ENCODE measurements around the gene CFAP74. TPM values are rescaled to one million over a fixed set of nuclear protein-coding genes. Genes with fewer than 3 reads are reported as not detected.

Gene CFAP74
- total and polyA plus RNA-seq, 7 donors, result 0.03 to 0.27 TPM; not detected in 5

GRCh38 chr1:1914101-1914970 is 89.2 kb downstream of the CFAP74 start:
- no peak for TF ChIP-seq POLR2A (IDR thresholded peaks at IDR 0.05)
- TF ChIP-seq EP300 (IDR thresholded peaks at IDR 0.05), result no peak
- TF ChIP-seq CTCF (IDR thresholded peaks at IDR 0.05), result no peak
- no peak for TF ChIP-seq POLR2AphosphoS5 (IDR thresholded peaks at IDR 0.05)
- H3K36me3 ChIP-seq, result no peaks in the 10 kb centered on the region
- peak; percentile 53 for DNase-seq
- no peak overlapping the region for H3K4me3 ChIP-seq
- H3K27ac ChIP-seq, result no peak overlapping the region
- no peaks in the 10 kb centered on the region for H3K27me3 ChIP-seq
- intact Hi-C loops (cut with DNase I), result loop anchor here (10.0 kb wide), 1 partner anchor 500 kb away; the partner anchor contains the start of gene PEX10
- WGBS, 2 donors, result 68 to 81% methylated on average over 20 of the region's 20 CpGs
- peaks cover 0 to 22% (median 19%) of the 10 kb centered on the region in 4 donors for H3K4me1 ChIP-seq
- no peaks in the 10 kb centered on the region for H3K9me3 ChIP-seq

GRCh38 chr1:1911350-1912041 is 92.1 kb downstream of the CFAP74 start:
- no peak overlapping the region for H3K27ac ChIP-seq
- H3K27me3 ChIP-seq, result no peaks in the 10 kb centered on the region
- H3K4me3 ChIP-seq, result no peak overlapping the region
- peak; percentile 59 for DNase-seq
- 87 to 89% methylated on average over 13 of the region's 13 CpGs for WGBS, 2 donors
- H3K36me3 ChIP-seq, result no peaks in the 10 kb centered on the region
- no peak for TF ChIP-seq CTCF (IDR thresholded peaks at IDR 0.05)
- no peaks in the 10 kb centered on the region for H3K9me3 ChIP-seq
- H3K4me1 ChIP-seq, result peaks cover 0 to 23% (median 21%) of the 10 kb centered on the region in 4 donors
- intact Hi-C loops (cut with DNase I), result loop anchor here (10.0 kb wide), 1 partner anchor 503 kb away; the partner anchor contains the start of gene PEX10

- Histone ChIP-seq H3K4me1 (peaks cover 0 to 29% (median 22%) of the 10 kb centered on the region in 4 donors), H3K9me3 (no peaks in the 10 kb centered on the region), H3K27ac (no peak overlapping the region), H3K27me3 (no peaks in the 10 kb centered on the region), H3K4me3 (no peak overlapping the region), H3K36me3 (no peaks in the 10 kb centered on the region)
- TF ChIP-seq POLR2A (IDR thresholded peaks at IDR 0.05), result no peak
- no peak for TF ChIP-seq EP300 (IDR thresholded peaks at IDR 0.05)
- TF ChIP-seq POLR2AphosphoS5 (IDR thresholded peaks at IDR 0.05), result no peak
- no peak for TF ChIP-seq CTCF (IDR thresholded peaks at IDR 0.05)
- peak; percentile 64 for DNase-seq
- intact Hi-C loops (cut with DNase I), result loop anchor here (10.0 kb wide), 1 partner anchor 504 kb away; the partner anchor contains the start of gene PEX10
- WGBS, 2 donors, result 94 to 95% methylated on average over 22 of the region's 22 CpGs
These were observed 92.8 kb downstream of the CFAP74 start for GRCh38 chr1:1910651-1911331.

- H3K9me3 ChIP-seq, result no peaks in the 10 kb centered on the region
- intact Hi-C loops (cut with DNase I), result loop anchor here (10.0 kb wide), 1 partner anchor 505 kb away; the partner anchor contains the start of gene PEX10
- no peaks in the 10 kb centered on the region for H3K27me3 ChIP-seq
- DNase-seq, result peak; percentile 61
- H3K4me3 ChIP-seq, result peak overlapping the region in 2 of 4 donors; percentile 79 to 86
- peak overlapping the region in 3 of 4 donors; percentile 86 to 93 (median 91) for H3K27ac ChIP-seq
- no peaks in the 10 kb centered on the region for H3K36me3 ChIP-seq
- 79 to 86% methylated on average over 6 of the region's 6 CpGs for WGBS, 2 donors
- no peak for TF ChIP-seq EP300 (IDR thresholded peaks at IDR 0.05)
- TF ChIP-seq POLR2A (IDR thresholded peaks at IDR 0.05), result no peak
- TF ChIP-seq POLR2AphosphoS5 (IDR thresholded peaks at IDR 0.05), result no peak
- TF ChIP-seq CTCF (IDR thresholded peaks at IDR 0.05), result no peak
- H3K4me1 ChIP-seq, result peaks cover 0 to 31% (median 22%) of the 10 kb centered on the region in 4 donors
These were observed 93.5 kb downstream of the CFAP74 start for GRCh38 chr1:1910033-1910465.

Measured in sigmoid colon (tissue), 7 donors.